NCI-H82 treated with DMSO at 0.1 percent for 48 hours (cell line): Measurements from ENCODE around the gene UMPS.

ENCODE experiments used
- DNase-seq: peaks from one replicate; lab custom pipeline; 2025; ENCODE audit not compliant: unreplicated experiment; lab: John Stamatoyannopoulos, UW

Gene UMPS

DNA sequence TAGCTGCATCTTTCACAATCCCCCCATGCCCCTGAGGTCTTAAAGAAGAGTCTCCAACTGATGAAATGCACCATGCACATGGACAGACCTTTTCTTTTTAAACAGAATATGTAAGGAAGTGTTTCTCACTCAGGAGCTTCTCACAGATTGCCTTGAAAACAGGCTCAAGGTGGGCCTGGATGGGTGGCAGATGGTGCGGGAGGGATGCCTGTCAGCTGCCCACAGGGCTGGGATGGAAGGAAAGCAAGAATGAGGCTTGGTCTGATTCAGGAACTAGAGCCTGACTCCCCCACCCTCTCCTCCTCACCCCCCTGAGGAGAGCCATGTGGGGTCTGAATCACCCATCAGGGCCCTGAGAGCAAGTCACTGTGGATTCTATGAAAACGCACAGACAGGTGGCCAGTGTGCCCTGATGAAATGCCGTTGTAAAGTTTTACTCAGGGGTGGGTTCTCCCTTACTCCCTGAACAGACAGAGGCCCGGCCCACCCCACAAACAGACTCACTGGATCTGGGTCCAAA lies 67.2 kb downstream of the UMPS start:
- DNase-seq: no peak
